Neural cell (in vitro differentiated cells): Measurements from ENCODE around the gene ITGA8.

Source experiments
- POLR2AphosphoS5 ChIP-seq: IDR thresholded peaks from 2 replicates; pipeline ENCODE4 v1.6.1; 2012
- TF ChIP-seq, protein P1 (sequence below): fragments of 450-650 bp; IDR thresholded peaks from 2 replicates; pipeline ENCODE4 v1.5.1; 2014; ENCODE audit warnings: antibody characterized with exemption, mild to moderate bottlenecking, moderate library complexity; ENCODE audit not compliant: poor library complexity, severe bottlenecking

DNA sequence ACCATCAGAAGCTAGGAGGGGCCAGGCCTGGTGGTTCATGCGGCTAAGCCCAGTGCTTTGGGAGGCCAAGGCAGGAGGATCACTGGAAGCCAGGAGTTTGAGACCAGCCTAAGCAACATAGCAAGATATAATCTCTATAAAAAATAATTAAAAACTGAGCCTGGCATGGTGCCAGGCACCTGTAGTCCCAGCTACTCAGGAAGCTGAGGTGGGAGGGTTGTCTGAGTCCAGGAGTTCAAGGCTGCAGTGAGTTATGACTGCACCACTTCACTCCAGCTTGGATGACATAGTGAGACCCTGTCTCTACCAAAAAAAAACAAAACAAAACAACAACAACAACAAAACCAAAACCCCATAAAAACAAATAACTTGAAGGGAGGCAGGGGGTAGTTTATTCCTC, 175.7 kb downstream of the ITGA8 start:
- TF ChIP-seq, protein P1, sequence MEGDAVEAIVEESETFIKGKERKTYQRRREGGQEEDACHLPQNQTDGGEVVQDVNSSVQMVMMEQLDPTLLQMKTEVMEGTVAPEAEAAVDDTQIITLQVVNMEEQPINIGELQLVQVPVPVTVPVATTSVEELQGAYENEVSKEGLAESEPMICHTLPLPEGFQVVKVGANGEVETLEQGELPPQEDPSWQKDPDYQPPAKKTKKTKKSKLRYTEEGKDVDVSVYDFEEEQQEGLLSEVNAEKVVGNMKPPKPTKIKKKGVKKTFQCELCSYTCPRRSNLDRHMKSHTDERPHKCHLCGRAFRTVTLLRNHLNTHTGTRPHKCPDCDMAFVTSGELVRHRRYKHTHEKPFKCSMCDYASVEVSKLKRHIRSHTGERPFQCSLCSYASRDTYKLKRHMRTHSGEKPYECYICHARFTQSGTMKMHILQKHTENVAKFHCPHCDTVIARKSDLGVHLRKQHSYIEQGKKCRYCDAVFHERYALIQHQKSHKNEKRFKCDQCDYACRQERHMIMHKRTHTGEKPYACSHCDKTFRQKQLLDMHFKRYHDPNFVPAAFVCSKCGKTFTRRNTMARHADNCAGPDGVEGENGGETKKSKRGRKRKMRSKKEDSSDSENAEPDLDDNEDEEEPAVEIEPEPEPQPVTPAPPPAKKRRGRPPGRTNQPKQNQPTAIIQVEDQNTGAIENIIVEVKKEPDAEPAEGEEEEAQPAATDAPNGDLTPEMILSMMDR: no peak
- no peak for TF ChIP-seq POLR2AphosphoS5
